Fibroblast of mammary gland (primary cell): ENCODE results near the gene CCDC87.
A peak's percentile ranks its signal among the peaks of the same experiment; 100 is the strongest.
"Not testable (repeated sequence)": the region's sequence is repeated elsewhere in the genome, so short reads cannot be mapped to it uniquely, and the experiment has no call there.

Experiments
- DNase-seq: peaks from one replicate; pipeline ENCODE4 v3.0.0-alpha.2; 2010; ENCODE audit warnings: low read depth
- H3K4me3 ChIP-seq: 2 replicates; pipeline ENCODE4 v1.5.1; 2011; ENCODE audit warnings: low read depth, mild to moderate bottlenecking, low read length, moderate library complexity; ENCODE audit not compliant: control insufficient read depth
- CTCF ChIP-seq: conservative IDR thresholded peaks from 2 replicates; pipeline ENCODE4 v1.5.1; 2011; ENCODE audit warnings: low read depth, low read length, inconsistent platforms; ENCODE audit not compliant: control insufficient read depth, insufficient read depth

The CCDC87 gene

GRCh38 chr11:66614073-66614472, 21.2 kb upstream of the CCDC87 start:
- H3K4me3 ChIP-seq, result no peak overlapping the region
- TF ChIP-seq CTCF, result no peak
- DNase-seq, result no peak

- no peak for DNase-seq
- no peak for TF ChIP-seq CTCF
- H3K4me3 ChIP-seq, result no peak overlapping the region
These were observed 19.6 kb upstream of the CCDC87 start for GRCh38 chr11:66612458-66612857.

- no peak for TF ChIP-seq CTCF
- H3K4me3 ChIP-seq, result no peak overlapping the region
- DNase-seq, result no peak
These were observed 17.1 kb upstream of the CCDC87 start for GRCh38 chr11:66609721-66610617.

- TF ChIP-seq CTCF, result no peak
- H3K4me3 ChIP-seq, result no peak overlapping the region
- DNase-seq, result peak; percentile 91
These were observed 14.4 kb upstream of the CCDC87 start for GRCh38 chr11:66607126-66607834.

GRCh38 chr11:66606608-66607007, 13.7 kb upstream of the CCDC87 start:
- not testable (repeated sequence) for DNase-seq, H3K4me3 ChIP-seq

GRCh38 chr11:66604155-66604554, 11.3 kb upstream of the CCDC87 start:
- no peak for DNase-seq
- H3K4me3 ChIP-seq, result no peak overlapping the region
- TF ChIP-seq CTCF, result no peak

GRCh38 chr11:66603072-66603471, 10.2 kb upstream of the CCDC87 start:
- no peak overlapping the region for H3K4me3 ChIP-seq
- no peak for TF ChIP-seq CTCF
- DNase-seq, result no peak
